HuH-7.5 (cell line): ENCODE data around the gene OR2M3.
"Not testable (repeated sequence)": the region's sequence is repeated elsewhere in the genome, so short reads cannot be mapped to it uniquely, and the experiment has no call there.

Experiments
- DNase-seq: peaks from one replicate; pipeline ENCODE4 v3.0.0; 2011; ENCODE audit warnings: low spot score

The OR2M3 gene, protein sequence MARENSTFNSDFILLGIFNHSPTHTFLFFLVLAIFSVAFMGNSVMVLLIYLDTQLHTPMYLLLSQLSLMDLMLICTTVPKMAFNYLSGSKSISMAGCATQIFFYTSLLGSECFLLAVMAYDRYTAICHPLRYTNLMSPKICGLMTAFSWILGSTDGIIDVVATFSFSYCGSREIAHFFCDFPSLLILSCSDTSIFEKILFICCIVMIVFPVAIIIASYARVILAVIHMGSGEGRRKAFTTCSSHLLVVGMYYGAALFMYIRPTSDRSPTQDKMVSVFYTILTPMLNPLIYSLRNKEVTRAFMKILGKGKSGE

DNA sequence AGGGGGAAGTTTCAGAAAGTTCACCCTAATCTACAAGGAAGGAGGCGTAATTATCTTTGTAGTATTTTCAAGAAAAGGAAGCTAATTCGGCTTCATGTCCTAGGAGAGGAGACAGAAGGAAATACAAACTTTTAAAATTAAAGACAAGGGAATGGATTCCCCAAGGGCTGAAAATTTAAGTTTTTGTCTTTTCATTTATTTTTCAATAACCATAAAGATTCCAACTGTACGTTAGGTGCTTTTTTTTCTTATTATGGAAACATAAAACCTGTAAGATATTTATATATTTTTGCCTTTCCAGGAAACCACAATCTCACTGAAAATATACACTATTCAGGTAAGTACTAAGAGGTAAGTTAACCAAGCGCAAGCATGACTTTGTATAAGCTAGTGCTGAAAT lies at the start of gene OR2M3:
TSS of gene OR2M3 (plus strand) at position 301 of the 400 bp plus-strand sequence. CDS start 5,803 bp downstream, outside the sequence.
- no peak for DNase-seq

DNA sequence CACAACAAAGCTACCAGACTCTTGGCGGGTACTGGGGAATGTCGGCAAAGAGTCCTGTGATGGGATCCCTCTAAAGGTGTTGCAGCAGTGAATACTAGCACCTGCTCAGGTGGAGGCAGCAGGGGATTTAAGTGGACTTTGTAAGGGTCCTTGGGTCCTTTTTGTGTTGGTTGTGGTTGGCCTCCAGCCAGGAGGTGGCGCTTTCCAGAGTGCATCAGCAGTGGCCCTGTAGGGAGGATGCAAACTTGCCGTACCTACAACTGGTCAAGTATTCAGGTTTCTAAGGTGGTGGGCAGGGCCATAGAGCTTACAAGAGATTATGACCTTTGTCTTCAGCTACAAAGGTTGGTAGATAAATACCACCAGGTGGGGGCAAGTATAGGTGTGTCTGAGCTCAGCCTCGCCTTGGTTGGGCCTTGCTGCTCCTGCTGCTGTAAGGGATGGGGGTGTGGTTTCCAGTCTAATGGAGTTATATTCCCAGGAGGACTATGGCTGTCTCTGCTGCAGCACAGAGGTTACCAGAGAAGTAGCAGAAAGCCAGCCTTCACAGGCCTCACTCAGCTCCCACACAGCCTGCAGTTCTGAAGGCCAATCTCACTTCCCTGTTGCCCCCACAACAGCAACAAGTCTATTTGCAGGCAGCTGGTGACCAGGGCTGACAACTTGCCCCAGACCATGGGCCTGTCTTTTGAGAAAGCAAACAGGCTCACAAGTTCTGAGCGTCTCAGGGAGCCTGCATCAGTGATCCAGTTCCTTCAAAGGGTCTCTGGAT lies 44.8 kb upstream of the OR2M3 start:
- DNase-seq: no peak

DNA sequence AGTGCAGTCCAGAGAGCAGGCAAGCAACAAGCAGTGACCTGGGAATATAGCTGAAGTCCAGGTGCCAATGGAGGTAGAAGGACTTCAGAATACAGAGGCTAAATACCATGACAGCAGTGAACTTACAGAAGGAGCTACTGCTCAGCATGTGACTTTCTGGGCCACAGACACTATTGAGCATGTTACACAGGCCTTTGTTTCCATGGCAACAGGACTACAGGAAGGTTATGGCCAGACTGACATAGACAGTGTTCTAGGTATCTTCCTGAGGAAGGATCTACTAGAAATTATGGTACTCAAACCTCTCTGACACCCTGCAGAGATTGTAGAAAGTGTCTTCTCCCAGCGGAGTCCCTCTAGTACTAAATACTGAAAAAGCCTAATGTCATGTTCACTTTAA lies 41.1 kb upstream of the OR2M3 start:
- no peak for DNase-seq

DNA sequence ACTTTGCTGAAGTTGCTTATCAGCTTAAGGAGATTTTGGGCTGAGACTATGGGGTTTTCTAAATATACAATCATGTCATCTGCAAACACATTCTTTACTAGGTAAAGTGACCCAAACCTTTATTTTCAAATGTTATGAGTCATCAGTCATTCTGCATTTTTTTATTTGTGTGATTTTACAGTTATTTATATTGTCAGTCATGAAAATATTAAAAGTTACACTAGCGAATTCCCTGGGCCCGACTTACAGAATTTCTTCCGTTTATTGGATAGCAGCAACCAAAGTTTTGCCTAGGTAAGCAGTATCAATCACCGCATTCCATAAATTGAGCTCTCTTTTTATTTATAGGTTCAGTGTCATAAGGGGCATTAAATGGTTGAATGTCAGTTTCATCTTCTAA lies 38.3 kb upstream of the OR2M3 start:
- no peak for DNase-seq

DNA sequence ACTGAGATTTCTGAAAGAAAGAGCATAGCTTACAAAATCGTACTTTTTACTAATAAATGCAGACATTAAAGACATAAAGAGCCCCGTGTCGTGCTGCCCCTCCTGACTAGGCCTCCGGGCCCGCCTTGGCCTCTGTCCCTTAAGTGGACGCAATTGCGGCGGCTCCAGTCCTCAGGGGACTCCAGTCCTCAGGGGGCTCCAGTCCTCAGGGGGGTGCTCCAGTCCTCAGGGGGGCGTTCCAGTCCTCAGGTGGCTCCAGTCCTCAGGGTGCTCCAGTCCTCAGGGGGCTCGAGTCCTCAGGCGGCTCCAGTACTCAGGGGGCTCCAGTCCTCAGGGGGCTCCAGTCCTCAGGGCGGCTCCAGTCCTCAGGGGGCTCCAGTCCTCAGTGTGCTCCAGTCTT lies 33.0 kb upstream of the OR2M3 start:
- DNase-seq: no peak

DNA sequence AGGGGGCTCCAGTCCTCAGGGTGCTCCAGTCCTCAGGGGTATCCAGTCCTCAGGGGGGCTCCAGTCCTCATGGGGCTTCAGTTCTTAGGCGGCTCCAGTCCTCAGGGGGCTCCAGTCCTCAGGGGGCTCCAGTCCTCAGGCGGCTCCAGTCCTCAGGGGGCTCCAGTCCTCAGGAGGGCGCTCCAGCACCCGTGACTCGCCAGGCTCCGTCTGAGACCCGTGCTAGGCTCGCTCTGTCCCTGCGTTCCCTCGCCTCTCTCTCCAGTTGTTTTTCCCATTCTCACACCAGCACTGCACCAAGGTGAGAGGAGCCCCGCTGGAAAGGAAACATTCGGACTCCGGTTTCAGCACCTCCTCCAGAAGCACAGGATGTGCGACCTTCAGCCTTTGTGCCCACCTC lies 31.9 kb upstream of the OR2M3 start:
- no peak for DNase-seq

DNA sequence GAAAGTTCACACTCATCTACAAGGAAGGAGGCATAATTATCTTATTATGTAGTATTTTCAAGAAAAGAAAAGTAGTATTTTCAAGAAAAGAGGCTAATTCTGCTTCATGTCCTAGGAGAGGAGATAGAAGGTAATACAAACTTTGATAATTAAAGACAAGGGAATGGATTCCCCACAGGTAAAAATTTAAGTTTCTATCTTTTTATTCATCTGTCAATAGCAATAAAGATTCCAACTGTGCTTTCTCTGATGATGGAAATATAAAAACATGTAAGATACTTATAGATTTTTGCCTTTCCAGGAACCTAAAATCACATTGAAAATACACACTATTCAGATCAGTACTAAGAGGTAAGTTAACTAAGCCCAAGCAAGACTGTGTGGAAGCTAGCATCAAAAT lies 22.5 kb upstream of the OR2M3 start, which contains the start of gene OR2M2:
TSS of gene OR2M2 (plus strand) at position 301 of the 400 bp plus-strand sequence. CDS start 5,165 bp downstream, outside the sequence.
- DNase-seq: no peak

DNA sequence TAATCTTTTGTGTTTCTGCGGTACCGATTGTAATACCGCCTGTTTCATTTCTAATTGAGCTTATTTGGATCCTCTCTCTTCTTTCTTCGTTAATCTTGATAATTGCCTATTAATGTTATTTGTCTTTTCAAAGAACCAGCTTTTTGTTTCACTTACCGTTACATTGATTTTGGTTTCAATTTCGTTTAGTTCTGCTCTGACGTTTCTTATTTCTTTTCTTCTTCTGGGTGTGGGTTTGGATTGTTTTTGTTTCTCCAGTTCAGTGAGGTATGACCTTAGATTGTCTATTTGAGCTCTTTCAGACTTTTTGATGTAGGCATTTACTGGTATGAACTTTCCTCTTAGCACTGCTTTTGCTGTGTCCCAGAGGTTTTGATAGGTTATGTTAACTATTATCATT lies 13.1 kb upstream of the OR2M3 start:
- DNase-seq: no peak

DNA sequence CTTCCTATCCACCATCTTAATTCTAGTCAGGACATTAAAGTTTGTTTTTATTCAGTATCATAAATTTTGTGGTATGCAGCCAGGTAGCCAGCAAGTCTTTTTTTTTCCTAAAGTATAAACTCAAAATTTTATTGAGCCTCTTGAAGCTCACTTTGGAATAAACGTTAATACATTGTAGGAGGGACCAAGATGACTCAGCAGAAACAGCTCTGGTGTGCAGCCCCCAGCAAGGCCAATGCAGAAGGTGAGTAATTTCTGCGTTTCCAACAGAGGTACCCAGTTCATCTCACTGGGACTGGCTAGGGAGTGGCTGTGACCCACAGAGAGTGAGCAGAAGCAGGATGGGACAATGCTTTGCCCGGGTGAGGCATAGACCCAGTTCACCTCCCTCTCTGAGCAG lies 9.7 kb upstream of the OR2M3 start:
- DNase-seq: no peak

DNA sequence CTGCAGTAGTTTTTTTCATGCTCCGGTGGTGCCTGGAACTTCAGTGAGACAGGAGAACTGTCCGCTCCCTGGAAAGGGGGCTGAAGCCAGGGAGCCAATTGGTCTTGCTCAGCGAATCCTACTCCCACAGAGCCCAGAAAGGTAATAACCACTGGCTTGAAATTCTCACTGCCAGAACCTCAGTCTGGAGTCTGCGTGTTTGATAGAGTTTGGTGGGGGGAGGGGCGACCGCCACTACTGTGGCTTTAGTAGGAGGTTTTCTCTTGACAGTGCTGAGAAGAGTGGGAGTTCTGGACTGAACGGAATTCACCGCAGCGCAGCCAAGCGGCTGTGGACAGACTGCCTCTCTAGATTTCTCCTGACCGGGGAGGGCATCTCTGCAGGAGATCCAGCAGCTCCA lies 8.0 kb upstream of the OR2M3 start:
- no peak for DNase-seq

DNA sequence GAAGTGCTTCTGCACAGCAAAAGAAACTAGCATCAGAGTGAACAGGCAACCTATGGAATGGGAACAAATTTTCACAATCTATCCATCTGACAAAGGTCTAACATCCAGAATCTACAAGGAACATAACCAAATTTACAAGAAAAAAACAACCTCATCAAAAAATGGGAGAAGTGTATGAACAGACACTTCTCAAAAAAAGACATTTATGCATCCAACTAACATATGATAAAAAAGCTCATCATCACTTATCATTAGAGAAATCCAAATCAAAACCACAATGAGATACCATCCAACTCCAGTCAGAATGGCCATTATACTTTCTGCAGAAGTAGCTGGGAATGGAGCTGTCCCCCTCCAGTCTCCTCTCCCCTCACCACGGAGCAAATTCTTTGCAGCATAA lies 2.9 kb upstream of the OR2M3 start:
- DNase-seq: no peak

DNA sequence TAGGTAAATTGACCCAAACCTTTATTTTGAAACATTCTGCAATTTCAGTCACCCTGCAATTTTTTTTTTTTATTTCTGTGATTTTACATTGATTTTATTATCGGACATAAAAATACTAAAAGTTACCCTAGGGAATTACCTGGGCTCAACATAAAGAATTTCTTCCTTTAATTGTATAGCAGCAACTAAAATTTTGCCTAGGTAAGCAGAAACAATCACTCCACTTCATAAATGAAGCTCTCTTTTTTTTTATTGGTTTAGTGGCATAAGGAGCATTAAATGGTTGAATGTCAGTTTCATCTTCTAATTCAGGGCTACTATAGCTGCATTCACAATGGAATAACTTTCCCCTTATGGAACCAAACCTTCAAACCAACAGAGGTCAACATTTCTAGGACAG lies 18.8 kb downstream of the OR2M3 start:
- no peak for DNase-seq

DNA sequence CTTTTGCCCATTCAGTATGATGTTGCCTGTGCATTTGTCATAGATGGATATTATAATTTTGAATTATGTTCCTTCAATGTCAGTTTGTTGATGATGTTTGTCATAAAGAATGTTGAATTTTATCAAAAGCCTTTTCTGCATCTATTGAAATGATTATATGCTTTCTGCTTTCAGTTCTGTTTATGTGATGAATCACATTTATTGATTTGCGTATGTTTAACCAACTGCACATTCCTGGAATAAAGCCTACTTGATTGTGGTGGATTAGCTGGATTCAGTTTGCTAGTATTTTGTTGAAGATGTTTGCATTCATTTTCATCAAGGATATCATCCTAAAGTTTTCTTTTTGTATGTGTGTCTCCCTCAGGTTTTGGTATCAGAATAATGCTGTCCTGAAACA lies 28.5 kb downstream of the OR2M3 start:
- no peak for DNase-seq

DNA sequence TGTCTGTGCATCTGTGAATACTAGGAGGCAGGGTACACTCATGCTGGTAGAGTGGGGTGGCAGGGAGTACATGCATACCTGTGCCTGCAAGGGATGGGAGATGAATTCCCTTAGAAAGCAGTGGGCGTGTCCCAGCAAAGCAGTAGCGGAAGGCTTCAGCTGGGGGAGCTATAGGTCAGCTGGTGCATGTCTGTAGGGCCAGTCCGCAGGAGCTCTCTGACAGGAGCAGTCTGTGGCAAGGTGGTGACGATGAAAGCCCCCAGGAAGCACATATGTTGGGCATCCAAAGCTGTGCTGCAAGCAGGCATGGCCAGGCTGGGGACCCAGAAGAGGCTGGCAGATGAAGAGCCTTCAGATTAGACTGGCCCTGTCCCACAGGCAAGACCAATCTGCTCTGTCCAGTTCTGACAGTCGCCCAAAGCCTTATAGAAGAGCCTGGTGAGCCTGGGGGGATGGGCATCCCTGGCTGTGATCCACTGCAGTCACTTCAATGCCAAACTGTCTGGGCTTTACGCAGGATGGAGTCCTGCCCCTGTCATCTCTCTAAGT lies 32.4 kb downstream of the OR2M3 start:
- no peak for DNase-seq

DNA sequence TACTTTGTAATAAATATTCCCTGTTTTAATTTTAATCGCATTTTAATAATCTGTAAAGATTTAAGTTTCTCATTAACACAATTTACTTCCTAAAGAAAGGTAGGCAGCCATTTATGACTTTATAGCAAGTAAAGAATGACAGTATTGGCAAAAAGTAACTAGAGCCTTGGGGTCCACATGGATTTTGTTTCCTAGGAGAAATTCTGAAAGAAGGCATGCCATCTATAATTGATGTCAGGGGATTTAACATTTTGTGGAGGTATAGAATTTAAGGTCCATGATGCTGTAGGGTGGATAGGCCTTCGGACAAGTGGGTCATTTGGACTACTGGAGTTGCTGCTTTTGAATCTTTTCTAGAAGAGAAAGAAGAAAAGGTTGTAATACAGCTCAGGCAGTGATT lies 34.1 kb downstream of the OR2M3 start, which contains the start of gene OR2M4:
TSS of gene OR2M4 (plus strand) at position 301 of the 400 bp plus-strand sequence. CDS start 7,512 bp downstream, outside the sequence.
- no peak for DNase-seq

DNA sequence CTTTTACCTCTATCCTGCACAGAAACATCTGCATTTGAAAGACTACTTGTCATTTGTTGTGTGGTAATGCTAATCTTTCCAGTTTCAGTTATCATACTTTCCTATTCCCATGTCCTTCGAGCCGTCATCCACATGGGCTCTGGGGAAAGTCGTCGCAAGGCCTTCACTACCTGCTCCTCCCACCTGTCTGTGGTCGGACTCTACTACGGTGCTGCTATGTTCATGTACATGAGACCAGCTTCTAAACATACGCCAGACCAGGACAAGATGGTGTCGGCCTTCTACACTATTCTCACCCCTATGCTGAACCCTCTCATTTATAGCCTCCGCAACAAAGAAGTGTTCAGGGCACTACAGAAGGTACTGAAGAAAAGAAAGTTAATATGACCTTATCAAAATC lies 42.4 kb downstream of the OR2M3 start:
- DNase-seq: no peak

DNA sequence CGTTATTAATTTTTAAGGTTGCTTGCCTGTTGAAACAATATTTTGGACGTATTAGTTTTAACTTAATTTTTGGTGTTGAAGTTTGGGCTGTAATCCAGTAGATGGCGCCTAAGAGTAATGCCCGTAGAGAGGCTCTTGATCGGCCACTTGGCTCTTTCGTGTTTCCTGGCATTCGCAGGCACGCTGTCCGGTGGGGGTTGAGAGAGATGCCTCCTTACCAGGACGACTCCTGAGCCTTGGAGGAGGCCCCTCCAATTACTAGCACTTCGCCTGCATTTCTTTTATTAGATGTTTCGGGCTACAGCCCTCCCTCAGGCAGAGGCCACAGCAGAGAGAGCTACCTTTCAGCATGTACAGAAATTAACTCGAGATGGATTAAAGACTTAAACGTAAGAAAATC lies 46.1 kb downstream of the OR2M3 start:
- DNase-seq: peak; percentile 18

DNA sequence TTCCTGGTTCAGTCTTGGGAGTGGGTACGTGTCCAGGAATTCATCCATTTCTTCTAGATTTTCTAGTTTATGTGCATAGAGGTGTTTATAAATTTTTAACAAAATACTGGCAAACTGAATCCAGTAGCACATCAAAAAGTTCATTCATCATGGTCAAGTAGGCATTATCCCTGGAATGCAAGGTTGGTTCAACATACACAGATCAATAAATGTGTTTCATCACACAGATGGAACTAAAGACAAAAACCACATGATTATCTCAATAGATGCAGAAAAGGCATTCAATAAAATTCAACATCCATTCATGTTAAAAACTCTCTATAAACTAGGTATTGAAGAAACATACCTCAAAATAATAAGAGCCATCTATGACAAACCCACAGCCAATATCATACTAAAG lies 62.2 kb downstream of the OR2M3 start:
- DNase-seq: not testable (repeated sequence)
